Measurements from ENCODE around the gene COL28A1.

DNA sequence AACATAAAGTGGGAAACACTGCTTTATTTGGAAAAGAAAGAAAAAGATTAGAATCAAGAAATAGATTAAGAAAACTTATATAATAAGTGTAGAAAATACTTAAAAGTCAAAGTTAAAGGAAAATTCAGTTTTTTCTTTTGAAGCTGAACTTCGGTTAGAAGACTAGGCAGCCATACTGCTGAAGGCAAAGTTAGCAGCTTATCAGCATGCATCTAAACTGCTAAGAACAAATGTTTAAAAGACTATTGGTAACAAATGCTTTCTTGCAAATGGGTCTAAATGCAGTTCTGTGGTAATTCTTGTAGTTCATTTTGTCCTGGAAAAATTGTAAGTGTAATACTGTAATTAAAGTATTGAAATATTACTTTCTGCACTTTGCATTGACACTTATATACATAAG lies 49.0 kb upstream of the COL28A1 start:
- TF ChIP-seq, protein P1, sequence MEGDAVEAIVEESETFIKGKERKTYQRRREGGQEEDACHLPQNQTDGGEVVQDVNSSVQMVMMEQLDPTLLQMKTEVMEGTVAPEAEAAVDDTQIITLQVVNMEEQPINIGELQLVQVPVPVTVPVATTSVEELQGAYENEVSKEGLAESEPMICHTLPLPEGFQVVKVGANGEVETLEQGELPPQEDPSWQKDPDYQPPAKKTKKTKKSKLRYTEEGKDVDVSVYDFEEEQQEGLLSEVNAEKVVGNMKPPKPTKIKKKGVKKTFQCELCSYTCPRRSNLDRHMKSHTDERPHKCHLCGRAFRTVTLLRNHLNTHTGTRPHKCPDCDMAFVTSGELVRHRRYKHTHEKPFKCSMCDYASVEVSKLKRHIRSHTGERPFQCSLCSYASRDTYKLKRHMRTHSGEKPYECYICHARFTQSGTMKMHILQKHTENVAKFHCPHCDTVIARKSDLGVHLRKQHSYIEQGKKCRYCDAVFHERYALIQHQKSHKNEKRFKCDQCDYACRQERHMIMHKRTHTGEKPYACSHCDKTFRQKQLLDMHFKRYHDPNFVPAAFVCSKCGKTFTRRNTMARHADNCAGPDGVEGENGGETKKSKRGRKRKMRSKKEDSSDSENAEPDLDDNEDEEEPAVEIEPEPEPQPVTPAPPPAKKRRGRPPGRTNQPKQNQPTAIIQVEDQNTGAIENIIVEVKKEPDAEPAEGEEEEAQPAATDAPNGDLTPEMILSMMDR (IDR thresholded peaks at IDR 0.05): no peak
- no peak for TF ChIP-seq POLR2AphosphoS5 (IDR thresholded peaks at IDR 0.05)
- TF ChIP-seq POLR2A (IDR thresholded peaks at IDR 0.05): no peak
